Brain microvascular endothelial cell (primary cell): ENCODE results near the gene KDM3B.

Experiments
- DNase-seq: peaks from one replicate; pipeline ENCODE4 v3.0.0-alpha.2; 2020
- H3K27ac ChIP-seq: fragments of 250-450 bp; sonication (Bioruptor Pico); 2 replicates; pipeline ENCODE4 v1.5.1; 2020; ENCODE audit warnings: mild to moderate bottlenecking, moderate library complexity
- H3K27me3 ChIP-seq: fragments of 250-450 bp; sonication (Bioruptor Pico); replicated peaks from 2 replicates; pipeline ENCODE4 v1.5.1; 2020; ENCODE audit warnings: mild to moderate bottlenecking
- H3K36me3 ChIP-seq: fragments of 250-450 bp; sonication (Bioruptor Pico); replicated peaks from 2 replicates; pipeline ENCODE4 v1.5.1; 2020; ENCODE audit warnings: mild to moderate bottlenecking
- H3K4me3 ChIP-seq: 2 replicates; pipeline ENCODE4 v1.5.1; 2011; ENCODE audit warnings: low read depth, mild to moderate bottlenecking, control low read depth, low read length, moderate library complexity
- in situ Hi-C: cut with HindIII; loops from 2 replicates; pipeline ENCODE4 v1.10.0; 2017; ENCODE audit warnings: low sequenced_read_pairs, low pct_ligation_motif_present
- TF ChIP-seq, protein P1 (sequence below): IDR thresholded peaks from 2 replicates; pipeline ENCODE4 v1.5.1; 2011; ENCODE audit warnings: low read depth, mild to moderate bottlenecking, moderate library complexity, low read length, control low read depth, inconsistent platforms; ENCODE audit errors: missing control alignments

Gene KDM3B

DNA sequence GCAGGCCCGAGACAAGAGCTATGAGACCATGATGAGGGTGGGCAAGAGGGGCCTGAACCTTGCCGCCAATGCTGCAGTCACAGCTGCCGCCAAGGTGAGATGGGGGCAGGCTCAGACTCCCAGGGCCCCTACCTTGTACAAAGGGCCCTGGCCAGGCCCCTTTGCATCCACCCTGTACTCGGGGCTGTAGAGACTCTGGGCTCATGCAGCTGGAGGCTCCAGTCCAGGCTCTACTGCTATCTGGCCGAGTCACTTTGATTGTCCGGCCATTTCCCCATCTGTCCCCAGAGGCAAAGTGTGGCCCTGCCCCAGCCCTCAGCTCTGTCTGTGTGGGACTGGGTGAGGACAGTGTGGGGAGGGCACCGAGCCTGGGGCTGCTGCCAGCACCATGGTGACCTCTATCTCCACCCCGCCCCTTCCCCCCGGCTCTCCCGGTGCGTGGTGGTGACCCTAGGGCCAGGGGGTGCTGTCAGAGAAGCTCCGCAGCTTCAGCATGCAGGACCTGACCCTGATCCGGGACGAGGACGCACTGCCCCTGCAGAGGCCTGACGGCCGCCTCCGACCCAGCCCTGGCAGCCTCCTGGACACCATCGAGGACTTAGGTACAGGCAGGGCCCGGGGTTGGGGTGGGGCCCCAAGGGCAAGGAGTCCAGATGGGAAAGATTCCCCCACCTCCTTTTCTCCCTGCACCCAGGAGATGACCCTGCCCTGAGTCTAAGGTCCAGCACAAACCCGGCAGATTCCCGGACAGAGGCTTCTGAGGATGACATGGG is 92.5 kb downstream of the KDM3B start:
- TF ChIP-seq, protein P1, sequence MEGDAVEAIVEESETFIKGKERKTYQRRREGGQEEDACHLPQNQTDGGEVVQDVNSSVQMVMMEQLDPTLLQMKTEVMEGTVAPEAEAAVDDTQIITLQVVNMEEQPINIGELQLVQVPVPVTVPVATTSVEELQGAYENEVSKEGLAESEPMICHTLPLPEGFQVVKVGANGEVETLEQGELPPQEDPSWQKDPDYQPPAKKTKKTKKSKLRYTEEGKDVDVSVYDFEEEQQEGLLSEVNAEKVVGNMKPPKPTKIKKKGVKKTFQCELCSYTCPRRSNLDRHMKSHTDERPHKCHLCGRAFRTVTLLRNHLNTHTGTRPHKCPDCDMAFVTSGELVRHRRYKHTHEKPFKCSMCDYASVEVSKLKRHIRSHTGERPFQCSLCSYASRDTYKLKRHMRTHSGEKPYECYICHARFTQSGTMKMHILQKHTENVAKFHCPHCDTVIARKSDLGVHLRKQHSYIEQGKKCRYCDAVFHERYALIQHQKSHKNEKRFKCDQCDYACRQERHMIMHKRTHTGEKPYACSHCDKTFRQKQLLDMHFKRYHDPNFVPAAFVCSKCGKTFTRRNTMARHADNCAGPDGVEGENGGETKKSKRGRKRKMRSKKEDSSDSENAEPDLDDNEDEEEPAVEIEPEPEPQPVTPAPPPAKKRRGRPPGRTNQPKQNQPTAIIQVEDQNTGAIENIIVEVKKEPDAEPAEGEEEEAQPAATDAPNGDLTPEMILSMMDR = no peak
- no peak overlapping the region for H3K27ac ChIP-seq
- no peak for DNase-seq
- in situ Hi-C loops = no loop called here
- H3K27me3 ChIP-seq = no peaks in the 10 kb centered on the region
- no peaks in the 10 kb centered on the region for H3K36me3 ChIP-seq
- H3K4me3 ChIP-seq = no peak overlapping the region

DNA sequence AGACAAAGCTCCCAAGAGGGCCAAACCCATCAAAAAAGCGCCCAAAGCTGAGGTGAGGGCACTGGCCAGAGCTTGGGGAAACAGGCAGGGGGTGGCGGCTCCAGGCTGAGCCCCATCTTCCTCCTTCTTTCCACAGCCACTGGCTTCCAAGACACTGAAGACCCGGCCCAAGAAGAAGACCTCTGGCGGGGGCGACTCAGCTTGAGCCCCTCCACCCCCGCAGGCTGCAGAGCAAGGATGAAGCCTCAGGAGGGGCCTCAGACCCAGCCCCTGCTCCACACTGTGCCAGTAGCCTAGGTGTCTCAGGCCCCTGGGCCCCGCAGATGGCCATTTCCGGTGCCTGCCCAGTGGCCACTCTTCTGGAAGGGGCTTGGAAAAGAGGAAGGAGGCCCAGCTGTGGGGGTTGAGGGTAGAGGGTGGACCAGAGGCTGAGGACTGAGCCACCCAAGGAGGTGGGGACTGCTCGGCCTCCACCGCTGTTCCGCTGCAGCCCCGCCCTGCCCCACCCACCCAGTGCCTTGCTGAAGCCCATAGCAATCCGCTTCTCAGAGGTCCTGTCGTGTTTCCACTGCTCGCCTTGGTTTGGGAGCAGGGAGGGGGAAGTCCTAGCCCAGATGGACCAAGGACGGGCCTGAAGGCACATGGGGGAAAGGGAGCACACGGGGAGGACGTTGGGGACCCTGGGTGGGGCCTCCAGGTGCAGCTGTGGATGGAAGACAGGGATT is 93.2 kb downstream of the KDM3B start:
- in situ Hi-C loops = no loop called here
- no peak overlapping the region for H3K27ac ChIP-seq
- H3K36me3 ChIP-seq = no peaks in the 10 kb centered on the region
- DNase-seq = no peak
- H3K4me3 ChIP-seq = no peak overlapping the region
- TF ChIP-seq, protein P1 = no peak
- no peaks in the 10 kb centered on the region for H3K27me3 ChIP-seq

DNA sequence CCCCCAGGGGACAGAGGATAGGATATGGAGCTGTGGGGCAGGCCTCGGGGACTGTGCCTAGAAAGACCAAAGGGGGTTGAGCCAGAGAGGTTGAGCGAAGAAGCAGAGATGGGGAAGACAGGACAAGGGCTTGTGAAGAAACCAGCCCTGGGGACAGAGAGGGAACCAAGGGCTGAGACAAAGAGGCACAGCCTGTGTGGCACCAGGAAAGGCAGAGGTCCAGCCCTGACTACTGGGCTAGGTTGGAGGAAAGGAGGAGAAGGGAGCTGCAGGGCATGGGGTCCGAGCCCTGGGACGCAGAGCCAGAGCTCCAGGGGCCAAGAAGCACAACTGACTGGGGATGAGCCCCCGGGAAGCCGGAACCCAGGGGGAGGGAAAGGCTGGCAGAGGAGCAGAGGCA is 95.6 kb downstream of the KDM3B start:
- no peaks in the 10 kb centered on the region for H3K27me3 ChIP-seq
- TF ChIP-seq, protein P1 = no peak
- H3K4me3 ChIP-seq = no peak overlapping the region
- in situ Hi-C loops = no loop called here
- DNase-seq = no peak
- H3K36me3 ChIP-seq = no peaks in the 10 kb centered on the region
- no peak overlapping the region for H3K27ac ChIP-seq

DNA sequence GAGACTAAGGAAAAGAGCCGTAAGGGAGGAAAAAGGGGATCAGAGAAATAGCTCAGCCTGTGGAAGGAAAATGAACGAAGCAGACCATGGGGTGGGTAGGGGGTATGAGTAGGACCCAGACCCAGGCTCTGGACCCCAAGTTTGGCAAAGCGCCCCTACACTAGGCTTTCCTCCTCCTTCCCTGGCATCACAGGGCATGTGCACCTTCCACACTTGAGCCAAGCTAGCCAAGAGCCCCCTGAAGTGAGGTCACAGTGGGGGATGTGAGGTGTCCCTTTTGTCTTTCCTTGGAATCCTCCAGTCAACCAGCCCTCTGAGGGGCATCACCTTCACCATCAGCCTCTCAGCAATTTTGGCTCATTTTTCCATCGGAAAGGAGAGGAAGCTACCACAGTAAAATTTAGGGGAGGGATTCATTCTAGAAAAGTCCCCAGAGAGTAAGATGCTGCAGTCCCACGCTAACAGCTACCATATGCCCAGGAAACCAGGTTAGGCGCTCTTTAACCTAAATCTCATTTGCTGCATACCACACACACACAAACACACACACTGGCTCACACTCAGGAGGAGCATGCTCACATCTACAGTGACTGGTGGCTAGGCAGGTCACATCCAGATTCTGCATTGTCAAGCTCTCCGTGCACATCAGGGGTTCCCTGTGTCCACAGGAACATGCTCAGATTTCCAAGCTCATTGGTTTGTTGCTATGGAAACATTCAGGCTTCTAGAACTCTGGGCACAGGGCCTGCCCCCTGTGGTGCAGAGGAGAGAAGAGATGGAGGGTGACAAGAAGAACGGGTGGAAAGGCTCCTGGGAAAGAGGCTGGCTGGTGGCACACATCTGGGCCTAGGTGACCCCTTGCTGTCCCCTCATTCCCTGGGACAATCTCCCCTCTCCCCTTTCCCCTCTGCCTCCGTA is 96.3 kb downstream of the KDM3B start:
- peak; percentile 78 for DNase-seq
- in situ Hi-C loops = no loop called here
- Histone ChIP-seq H3K27me3 (no peaks in the 10 kb centered on the region), H3K36me3 (no peaks in the 10 kb centered on the region), H3K4me3 (no peak overlapping the region), H3K27ac (no peak overlapping the region)
- TF ChIP-seq, protein P1 = no peak

DNA sequence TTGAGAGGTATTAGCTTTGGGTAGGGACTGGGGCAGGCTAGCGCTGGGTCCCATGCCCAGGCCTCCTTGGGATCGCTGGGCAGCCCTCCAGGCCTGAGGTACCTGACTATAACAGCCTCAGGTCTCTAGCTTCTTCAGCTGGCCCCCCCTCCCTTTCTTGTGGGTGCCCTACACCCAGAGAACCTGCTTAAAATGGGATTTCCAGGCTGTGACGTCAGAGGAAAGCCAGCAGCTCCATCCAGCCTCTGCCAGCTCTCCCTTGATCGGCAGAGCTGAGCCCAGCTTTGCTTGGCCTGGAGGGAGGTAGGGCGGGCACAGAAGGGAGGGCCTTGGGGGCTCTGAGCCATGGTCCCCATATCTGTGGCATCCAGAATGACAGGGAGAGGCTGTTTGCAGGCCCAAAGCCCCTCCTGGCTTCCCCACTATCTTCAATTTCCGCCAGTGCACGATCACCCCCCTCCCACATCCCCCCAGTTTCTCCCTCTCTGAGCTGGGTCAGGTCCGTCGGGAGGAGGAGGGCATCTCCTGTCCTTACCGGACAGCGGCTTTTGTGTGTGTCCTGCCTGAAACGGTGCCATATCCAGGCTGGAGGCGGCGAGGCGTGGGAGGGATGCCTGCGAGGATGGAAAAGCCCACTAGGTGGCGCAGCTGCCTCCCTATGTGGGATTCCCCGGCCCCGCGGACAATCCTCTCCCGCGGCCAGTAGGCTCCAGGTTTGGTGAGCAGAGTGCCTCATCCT is 97.2 kb downstream of the KDM3B start:
- in situ Hi-C loops = no loop called here
- H3K36me3 ChIP-seq = no peaks in the 10 kb centered on the region
- TF ChIP-seq, protein P1 = peak; percentile 98
- DNase-seq = peak; percentile 86
- H3K27me3 ChIP-seq = no peaks in the 10 kb centered on the region
- no peak overlapping the region for H3K27ac ChIP-seq
- H3K4me3 ChIP-seq = no peak overlapping the region
